NCI-H1105 treated with DMSO at 0.1 percent for 48 hours (cell line): ENCODE data around the gene LONRF2.

Experiments
- DNase-seq: peaks from one replicate; lab custom pipeline; 2025; lab: John Stamatoyannopoulos, UW

The LONRF2 gene

DNA sequence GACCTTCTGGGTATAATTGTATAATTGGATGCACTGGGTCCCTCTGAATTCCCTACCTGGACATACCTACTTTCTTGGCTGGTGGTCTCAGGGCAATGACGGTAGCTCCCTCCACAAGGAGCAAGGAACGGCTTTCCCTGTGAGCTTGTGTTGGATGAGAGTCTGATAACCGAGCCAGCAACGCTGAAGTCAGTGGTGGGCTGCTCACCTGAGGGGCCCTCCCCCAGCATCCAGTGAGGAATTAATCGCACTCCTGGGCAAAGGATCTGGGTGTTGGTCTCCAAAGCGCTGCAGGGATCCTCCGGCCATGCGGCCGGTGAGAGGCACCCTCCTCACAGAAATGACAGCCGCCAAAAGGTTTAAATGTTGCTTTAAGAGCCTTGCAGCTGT, 47.1 kb downstream of the LONRF2 start:
- DNase-seq = no peak

DNA sequence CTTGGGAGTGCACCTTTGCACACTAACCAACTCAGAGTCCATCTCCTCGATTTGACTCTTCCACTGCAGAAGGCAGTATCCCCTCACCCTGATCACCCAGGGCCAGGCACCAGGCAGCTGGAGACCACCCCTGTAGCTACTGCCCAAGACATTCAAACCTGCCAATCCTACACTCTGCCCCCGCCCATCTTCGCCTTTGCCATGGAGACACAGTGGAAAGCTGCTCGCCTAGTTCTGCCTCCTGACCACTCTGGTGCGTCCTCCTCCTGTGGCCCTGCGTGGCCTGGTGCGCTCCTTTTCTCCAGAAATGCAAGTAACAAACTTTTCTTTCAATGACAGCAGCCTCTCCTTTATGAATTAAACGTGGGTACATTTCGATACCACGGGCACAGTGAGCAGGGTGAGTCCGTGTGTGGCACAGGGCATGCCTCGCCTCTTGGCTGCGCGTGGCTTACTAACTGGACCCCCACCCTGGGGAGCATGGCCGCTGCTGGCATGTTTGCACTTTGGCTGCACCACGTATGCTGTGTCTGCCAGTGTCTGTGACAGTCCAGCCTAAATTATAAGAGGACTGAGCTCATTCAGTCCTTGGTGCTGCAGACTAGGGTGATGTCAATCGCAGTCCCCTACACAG, 47.6 kb downstream of the LONRF2 start:
- no peak for DNase-seq

DNA sequence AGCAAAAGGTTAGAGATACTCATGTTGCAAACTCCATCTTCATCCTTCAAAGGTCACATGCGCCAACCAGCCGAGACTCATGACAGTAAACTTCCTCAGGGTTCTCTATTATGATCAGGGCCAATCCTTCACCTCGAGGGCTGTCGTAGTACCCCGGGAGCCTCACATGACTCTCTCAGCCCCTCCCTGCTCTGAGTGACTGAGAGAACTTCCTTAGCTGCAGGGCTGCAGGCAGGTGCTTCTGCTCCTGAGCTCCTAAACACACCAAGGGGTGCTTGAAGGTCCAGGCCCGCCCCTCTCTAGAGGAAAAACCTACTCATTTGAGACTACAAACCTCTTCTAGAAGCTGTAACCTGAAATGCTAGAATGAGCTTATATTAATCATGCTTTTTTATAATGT, 48.2 kb downstream of the LONRF2 start:
- no peak for DNase-seq

DNA sequence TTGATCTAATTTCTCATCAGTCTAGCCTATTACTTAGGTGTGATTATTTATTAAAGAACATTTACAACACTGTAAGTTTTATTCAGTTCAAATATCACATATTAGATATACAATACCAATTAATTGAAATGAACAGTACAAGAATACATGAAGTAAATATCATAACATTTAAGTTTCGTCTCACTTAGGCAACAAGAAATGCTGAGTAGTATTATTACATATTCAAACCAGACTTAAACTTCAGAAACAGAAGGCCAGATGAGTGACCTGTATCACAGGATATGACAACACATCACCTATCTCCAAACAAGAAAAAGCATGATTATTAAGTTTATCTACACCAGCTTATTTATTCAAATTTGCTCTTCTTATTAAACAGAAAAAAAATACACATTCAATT, 48.9 kb downstream of the LONRF2 start:
- DNase-seq = no peak

DNA sequence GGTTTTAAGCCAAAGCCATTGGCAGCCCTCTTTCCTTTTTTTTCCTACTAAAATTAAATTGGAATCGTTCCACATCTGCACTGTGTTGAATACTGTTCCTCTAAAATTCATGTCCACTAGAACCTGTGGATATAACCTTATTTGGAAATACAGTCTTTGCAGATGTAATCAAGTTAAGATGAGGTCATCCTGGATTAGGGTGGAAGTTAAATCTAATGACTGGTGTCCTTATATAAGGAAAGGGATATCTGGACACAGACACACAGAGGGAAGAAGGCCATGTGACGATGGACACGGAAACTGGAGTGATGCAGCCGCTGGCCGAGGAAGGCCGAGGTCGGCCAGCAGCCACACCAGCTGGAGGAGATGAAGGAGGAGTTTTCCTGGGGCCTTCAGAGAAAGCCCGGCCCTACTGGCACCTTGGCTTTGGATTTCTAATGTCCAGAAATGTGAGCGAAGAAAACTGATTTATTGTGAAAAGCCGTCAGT, 49.4 kb downstream of the LONRF2 start:
- DNase-seq = no peak

DNA sequence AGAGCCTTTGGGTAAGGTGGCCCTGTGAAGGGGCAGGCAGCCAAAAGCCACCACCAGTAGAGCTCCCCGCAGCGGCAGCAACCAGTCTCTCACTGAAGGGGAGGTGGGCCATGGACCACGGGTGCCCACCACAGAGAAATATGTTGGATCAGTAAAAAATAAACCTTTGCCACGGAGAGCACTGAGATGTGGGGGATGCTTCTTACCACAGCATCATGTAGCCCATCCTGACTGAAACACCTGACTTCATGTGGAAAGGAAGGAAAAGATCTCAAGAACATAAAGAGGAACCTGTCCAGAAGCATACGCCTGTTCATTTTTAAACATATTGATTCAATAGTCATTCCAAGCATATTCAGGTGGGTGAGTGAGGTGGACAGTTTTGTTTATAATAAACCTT, 51.1 kb downstream of the LONRF2 start:
- DNase-seq = no peak

DNA sequence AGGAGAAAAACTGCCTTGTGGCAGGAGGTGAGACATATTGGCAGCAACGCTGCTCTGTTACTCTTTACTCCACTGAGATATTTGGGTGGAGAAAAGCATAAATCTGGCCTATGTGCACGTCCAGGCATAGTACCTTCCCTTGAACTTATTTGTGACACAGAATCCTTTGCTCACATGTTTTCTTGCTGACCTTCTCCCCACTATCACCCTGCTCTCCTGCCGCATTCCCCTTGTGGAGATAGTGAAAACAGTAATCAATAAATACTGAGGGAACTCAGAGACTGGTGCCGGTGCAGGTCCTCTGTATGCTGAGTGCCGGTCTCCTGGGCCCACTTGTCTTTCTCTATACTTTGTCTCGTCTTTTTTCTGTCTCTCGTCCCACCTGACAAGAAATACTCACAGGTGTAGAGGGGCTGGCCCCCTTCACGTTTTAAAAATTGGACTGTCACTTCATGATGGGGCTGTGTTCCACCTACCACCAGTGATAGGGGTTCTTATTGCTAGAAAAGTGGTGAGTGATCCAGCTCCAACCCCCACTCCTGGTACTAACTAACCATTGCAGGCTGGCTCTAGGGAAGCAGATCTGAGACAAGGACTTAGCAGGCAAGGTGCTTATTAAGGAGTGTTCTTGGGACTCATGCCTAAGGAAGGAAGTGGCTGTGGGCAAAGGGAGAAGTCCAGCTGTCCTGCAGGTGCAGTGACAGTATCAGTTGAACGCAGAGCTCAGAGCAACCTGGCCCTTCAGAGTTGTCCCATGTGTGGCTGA, 51.7 kb downstream of the LONRF2 start:
- DNase-seq = no peak

DNA sequence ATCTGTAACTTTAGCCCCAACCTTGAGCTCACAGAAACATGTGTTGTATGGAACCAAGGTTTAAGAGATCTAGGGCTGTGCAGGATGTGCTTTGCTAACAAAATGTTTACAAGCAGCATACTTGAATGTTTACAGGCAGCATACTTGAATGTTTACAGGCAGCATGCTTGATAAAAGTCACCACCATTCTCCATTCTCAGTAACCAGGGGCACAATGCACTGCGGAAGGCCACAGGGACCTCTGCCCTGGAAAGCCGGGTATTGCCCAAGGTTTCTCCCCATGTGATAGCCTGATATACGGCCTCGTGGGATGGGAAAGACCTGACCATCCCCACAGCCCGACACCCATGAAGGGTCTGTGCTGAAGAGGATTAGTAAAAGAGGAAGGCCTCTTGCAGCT, 52.4 kb downstream of the LONRF2 start:
- no peak for DNase-seq

DNA sequence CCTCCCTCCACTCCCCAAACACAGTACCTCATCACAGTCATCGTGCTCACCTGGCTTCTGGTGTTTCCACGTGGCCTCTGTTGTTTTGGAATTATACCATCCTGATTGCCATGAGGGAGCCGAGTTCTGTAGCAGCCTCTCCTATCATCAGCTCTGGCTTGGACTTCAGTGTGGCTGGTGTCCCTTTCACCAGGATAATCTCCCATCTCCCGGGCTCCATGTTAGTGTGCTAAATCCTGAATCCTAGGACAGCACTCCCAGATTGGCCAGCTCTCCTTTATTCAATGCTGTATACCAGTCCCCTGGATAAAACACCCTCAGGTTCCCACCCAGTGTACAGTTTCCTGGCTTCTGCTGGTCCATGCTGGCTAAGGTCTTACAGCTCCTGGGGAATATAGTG, 53.3 kb downstream of the LONRF2 start:
- DNase-seq = no peak

DNA sequence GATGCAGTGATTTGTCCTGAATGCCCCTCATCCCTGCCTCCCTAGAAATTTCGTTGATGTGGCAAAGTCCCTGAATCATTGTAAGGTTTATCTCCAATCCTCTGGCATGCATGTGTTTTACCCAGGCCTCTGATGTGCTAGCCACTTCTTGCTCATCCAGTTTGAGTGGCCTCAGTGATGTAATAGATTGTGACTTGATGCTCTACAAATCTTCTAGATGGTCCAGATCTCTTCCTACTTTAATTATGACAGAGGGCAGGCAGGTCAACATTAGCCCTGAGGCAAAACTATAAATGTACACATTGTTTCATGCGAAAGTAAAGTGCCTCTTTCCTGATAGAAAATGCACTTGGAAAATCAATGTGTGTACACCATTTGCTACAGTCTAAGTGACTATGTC, 54.5 kb downstream of the LONRF2 start:
- DNase-seq = no peak

DNA sequence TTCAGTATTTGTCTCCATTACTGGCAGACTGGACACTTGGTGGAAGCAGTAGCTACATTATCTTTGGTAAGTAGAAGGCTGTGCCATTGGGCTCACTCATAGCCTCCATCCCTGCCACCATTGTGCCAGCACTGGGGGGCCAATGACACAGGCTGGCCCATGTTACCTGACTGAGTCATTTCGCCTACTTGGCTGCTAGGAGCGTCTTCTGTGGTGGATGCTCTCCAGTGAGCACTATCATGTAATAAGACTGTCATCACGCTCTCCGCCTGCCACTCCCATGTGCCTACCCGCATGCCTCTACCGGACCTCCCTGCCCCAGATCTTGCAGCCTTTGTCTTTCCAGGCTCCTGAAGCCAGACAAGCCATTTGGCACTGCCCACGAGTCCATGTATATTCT, 56.2 kb downstream of the LONRF2 start:
- no peak for DNase-seq

DNA sequence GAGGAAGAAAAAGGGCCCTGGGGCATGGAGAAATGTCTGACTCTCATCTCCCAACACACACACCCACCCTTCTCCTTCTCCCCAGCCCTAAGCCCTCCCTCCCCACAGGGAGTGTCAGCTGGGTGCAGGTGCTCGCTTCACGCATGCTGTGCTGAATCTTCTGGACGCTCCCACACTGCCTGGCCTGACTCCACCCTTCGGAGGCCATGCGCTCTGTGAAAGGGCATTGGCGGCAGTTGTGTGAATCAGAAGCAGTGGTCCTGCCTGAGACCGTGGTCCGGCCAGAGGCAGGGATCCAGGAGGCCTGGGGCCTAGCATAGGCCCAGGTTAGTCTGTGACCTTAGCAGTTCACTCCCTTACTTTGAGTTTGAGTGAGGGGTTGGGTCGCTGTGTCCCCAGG, 57.1 kb downstream of the LONRF2 start:
- no peak for DNase-seq

DNA sequence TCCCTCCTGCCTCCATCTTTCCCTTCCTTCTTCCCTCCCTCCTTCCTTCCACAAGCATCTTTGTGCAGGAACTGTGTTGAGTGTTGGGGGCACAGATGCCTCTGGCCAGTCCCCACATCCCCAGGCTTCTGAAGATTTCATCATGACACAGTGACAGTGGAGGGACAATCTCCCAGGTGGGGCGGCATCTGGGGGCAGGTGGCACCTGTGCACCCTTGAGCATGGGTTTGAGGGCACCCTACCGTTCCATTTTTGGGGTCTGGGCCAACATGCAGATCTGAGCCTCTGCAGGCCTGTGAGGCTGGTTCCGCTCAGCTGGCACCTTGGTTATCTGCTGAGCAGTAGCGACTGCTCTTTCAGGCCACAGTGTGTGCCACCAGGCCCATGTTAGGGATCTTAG, 57.6 kb downstream of the LONRF2 start:
- DNase-seq = no peak

DNA sequence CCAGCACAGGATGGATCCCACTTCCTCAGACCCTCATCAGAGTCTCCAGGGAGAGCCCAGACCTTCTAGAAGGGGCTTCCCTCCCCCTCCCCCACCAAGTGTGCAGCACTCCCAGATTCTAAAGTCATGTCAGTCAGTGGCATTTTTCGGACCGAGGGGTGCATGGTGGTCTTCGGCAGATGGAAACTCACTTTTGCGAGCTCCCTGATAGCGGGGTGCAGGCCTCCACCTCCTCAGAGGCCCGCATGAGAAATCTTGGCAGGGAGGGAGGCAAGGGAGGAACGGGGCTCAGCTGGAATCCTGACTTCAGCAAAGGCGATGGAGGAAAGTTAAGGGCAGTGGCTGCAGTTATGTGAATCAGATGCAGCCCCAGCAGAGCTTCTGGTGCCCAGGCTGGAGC, 58.2 kb downstream of the LONRF2 start:
- no peak for DNase-seq

DNA sequence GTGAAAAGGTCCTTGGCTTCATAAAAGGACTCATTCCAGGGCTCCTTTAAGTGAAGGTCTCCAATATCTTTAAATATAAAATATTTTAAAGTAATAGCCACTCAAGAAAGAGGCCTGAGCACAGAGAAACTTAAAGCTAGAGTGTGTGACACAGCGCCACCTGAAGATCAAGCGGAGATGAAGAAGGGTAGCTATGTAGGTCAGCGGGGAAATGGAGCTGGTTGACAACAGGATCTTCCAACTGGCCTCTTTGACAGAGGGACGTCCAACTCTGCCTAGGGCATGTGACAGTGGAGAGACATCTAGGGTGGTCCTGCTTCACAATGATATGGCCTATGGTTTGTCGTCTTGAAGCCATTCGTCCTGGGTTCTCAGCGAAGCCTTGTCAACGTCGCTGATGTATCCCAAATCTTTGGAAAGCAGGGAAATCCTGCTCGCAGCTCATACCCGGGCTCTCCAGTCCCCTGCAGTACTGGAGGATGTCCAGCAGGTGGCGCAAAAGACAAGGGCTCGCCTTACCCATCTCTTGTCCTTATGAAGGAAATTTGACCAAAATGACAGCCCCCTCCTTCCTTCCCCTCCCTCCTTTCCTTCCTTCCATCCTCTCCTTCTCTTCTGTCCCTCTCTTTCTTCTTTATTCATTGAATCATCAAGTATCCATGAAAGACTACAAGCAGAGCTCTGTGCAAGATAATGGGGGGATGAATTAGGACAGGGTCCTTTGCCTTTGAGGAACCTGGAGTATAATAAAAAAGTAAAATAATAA, 59.6 kb downstream of the LONRF2 start:
- DNase-seq = peak; percentile 47

DNA sequence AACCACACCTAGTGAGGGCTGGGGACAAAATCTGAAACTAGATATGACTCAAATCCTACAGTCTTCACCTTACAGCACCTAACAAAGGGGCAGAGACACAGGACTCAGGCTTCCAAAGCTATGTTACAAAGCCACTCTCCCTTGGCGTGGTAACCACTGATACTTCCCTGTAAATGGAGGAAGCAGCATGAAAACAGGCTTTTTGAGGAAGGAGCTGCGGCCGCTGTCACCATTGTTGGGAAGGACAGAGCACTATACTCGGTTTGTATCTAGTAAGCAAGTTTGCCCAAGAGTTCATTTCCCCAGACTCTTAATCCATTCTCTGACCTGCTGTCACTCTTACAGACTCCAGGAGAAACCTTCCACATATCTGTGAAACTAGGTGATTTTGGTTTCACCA, 60.3 kb downstream of the LONRF2 start:
- no peak for DNase-seq

DNA sequence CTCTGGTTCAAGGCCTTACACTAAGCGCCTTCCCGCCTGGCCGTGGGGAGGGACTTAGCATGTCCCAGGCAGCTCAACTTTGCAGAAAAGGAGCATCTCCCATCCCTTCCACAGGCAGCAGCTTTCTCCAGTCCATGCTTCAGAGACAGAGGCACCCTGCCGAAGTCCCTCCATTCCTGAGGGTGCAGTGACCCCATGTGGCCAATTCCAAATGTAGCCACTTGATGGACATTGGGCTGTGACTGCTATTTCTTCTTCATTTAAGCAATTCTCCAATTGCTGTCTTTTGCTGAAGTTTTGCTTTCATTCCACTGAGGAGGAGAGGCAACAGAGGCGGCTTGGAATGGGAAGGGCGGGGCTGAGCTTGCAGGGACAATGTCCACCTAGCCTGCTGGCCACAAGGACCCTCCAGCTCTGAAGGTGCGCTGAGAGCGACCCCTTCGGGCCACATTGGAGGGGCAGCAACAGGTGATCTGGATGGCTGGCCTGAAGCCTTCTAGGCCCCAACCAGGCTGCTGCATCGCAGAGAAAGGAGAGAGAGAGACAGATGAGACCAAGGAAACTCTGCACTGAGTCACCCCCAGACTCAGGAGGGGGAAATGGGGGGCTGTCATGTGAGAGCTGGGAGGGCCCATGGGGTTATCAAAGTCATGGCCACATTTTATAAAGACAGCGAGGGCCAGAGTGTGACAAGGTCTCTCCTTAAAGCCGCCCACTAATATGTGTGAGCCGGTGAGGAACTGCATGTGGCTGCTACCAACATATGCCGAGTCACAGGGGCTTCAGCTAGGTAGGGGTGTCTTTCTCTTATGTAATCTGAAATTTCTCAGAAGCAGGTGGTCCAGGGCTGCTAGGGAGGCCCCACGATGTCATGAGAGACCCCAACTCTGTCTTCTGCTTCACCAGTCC, 61.3 kb downstream of the LONRF2 start:
- peak; percentile 25 for DNase-seq

DNA sequence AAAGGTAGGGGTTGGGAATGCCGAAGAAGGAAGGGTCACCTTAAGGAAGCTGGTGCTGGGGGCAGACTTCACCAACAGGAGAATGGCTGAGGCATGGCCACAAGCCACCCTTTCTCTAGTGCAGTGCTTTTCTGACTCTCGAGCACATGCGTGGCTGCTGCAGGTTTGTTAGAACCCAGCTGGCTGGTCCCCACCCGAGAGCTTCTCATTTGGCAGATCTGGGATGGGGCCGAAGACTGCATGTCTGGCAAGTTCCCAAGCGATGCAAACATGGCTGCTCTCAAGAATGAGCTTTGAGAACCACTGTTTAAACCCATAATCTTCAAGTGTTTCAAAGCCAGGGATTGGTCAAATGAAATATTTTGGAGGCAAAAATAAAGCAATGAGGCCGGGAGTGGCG, 63.2 kb downstream of the LONRF2 start:
- DNase-seq = no peak

DNA sequence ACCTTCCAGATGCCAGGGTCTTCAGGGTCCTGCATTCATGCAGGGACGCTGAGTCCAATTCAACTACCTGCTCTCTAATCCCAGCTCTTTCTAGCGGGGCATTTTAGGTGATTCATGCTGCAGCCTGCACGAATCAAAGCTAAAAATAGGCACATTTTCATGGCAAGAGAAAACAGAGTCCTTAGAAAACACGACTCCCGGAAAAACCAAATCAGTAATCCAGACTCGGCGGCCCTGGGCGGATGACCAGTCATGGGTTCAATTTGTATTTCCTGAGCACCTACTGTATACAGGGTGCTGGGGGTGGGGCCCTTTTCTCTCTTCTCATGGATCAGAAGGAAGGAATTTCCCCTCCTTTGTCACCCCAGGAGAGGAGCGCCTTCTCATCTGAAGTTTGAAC, 64.4 kb downstream of the LONRF2 start:
- no peak for DNase-seq

DNA sequence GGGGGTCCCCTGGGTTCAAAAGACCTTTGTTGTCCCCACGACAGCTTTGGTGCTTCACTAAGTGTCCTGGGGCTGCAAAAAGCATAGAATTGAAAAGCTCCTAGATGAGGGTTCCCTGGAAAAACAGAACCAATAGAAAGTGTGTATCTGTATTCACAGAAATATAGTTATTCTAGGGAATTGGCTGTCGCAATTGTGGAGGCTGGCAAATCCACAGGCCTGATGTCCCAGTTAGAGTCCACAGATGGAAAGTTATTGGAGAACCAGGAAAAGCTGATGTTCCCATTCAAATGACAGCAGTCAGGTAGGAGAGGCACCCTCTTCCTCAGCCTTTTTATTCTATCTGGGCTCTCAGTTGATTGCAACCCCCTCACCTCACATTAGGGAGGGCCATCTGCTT, 65.5 kb downstream of the LONRF2 start:
- DNase-seq = no peak

DNA sequence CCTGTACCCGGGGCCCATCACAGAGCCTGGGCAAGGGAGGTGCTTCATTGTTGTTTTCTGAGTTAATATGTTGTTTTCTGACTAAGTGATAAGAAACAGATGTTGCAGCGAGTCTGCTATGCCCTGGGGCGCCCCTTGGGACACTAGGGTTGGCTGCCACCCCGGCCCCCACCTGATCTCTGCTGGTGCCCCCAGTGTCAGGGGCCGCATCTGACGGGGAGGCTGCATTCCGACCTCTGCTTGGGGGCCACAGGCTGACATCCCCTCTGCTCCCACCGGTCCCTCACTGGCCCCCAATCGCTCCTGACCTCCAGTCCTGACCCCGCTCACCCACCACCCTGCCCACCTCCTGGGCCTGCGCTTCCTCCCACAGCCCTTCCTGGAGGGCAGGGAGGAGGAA, 65.9 kb downstream of the LONRF2 start:
- DNase-seq = no peak

DNA sequence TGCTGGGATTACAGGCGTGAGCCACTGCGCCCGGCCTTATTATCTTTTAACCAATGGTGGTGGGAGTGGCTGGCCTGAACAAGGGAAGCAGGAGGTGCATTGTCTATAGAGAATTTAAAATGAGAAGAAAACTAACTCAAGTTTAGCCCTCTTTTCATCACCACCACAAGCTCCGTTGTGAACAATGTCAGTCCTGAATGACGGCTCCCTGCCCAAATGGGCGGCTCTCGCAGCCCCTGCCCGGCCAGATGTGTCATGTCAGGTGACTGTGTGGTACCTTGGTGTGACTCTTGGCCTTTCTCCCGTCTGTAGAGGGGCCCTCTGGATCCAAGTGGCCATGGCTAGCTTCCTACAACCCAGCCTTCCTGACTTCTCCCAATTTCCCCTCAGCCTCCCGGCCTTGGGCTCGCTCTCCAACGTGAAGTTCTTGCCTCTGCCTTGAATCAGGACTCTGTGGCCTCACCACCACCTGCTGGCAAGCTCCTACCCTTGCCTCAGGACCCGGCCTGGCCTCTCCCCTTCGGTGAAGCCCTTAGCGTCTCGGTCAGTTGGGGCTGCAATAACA, 67.6 kb downstream of the LONRF2 start:
- no peak for DNase-seq
